Measurements from ENCODE around the gene COL23A1. TPM values are rescaled to one million over a fixed set of nuclear protein-coding genes. Genes with fewer than 3 reads are reported as not detected.

COL23A1 gene
- polyA plus RNA-seq, 3 donors: 0.11 to 0.21 TPM; not detected in 1

GRCh38 chr5:178349075-178349511 is 241.1 kb downstream of the COL23A1 start:
- Mint-ChIP-seq H3K36me3 (no peaks in the 10 kb centered on the region), H3K27ac (no peak overlapping the region), H3K27me3 (ENCODE audit: low read depth in 3 of 3) (no peaks in the 10 kb centered on the region), H3K4me1 (peaks cover 13% of the 10 kb centered on the region), H3K4me3 (no peak overlapping the region), H3K9me3 (peaks cover 0 to 2% (median 0%) of the 10 kb centered on the region in 7 donors)
- Histone ChIP-seq H3K4me3 (replicated peaks in 1 of 3; ENCODE audit: low read depth in 2 of 3, low read length in 3 of 3) (no peak overlapping the region), H3K4me1 (ENCODE audit: control insufficient read depth in 1 of 2, insufficient read depth in 2 of 2, low read length in 2 of 2) (peaks cover 15 to 16% of the 10 kb centered on the region in 2 donors), H3K27ac (ENCODE audit: low read depth in 1 of 2, low read length in 2 of 2) (no peak overlapping the region), H4K20me1 (ENCODE audit: insufficient read depth, low read length) (no peaks in the 10 kb centered on the region), H2AFZ (ENCODE audit: insufficient read depth, low read depth, low read length, poor library complexity, severe bottlenecking) (no peak overlapping the region), H3K36me3 (replicated peaks in 1 of 2; ENCODE audit: control insufficient read depth in 1 of 2, insufficient read depth in 2 of 2, low read length in 2 of 2) (no peaks in the 10 kb centered on the region), H3K9ac (ENCODE audit: insufficient read depth, low read length, poor library complexity, severe bottlenecking) (no peak overlapping the region), H3K27me3 (ENCODE audit: control insufficient read depth in 2 of 2, insufficient read depth in 2 of 2, low read length in 2 of 2) (no peaks in the 10 kb centered on the region), H3K79me2 (ENCODE audit: insufficient read depth, low read length) (no peaks in the 10 kb centered on the region), H3K4me2 (replicated peaks; ENCODE audit: extremely low read depth, low read length, poor library complexity, severe bottlenecking) (no peak overlapping the region), H3K9me3 (replicated peaks in 1 of 2; ENCODE audit: control insufficient read depth in 1 of 2, insufficient read depth in 1 of 2, low read length in 2 of 2) (no peaks in the 10 kb centered on the region)
- DNase-seq: no peak
- TF ChIP-seq CTCF (IDR thresholded peaks at IDR 0.05): no peak
- intact Hi-C loops (cut with micrococcal nuclease): no loop called here
- 81% methylated on average over 5 of the region's 13 CpGs for WGBS (ENCODE audit: insufficient coverage)

- Histone ChIP-seq H3K36me3 (replicated peaks in 1 of 2; ENCODE audit: control insufficient read depth in 1 of 2, insufficient read depth in 2 of 2, low read length in 2 of 2) (no peaks in the 10 kb centered on the region), H3K4me2 (replicated peaks; ENCODE audit: extremely low read depth, low read length, poor library complexity, severe bottlenecking) (no peak overlapping the region), H3K9ac (ENCODE audit: insufficient read depth, low read length, poor library complexity, severe bottlenecking) (no peak overlapping the region), H3K9me3 (replicated peaks in 1 of 2; ENCODE audit: control insufficient read depth in 1 of 2, insufficient read depth in 1 of 2, low read length in 2 of 2) (no peaks in the 10 kb centered on the region), H3K4me3 (replicated peaks in 1 of 3; ENCODE audit: low read depth in 2 of 3, low read length in 3 of 3) (no peak overlapping the region), H3K79me2 (ENCODE audit: insufficient read depth, low read length) (no peaks in the 10 kb centered on the region), H3K27me3 (ENCODE audit: control insufficient read depth in 2 of 2, insufficient read depth in 2 of 2, low read length in 2 of 2) (no peaks in the 10 kb centered on the region), H3K27ac (ENCODE audit: low read depth in 1 of 2, low read length in 2 of 2) (no peak overlapping the region), H3K4me1 (ENCODE audit: control insufficient read depth in 1 of 2, insufficient read depth in 2 of 2, low read length in 2 of 2) (peaks cover 15 to 16% of the 10 kb centered on the region in 2 donors), H2AFZ (ENCODE audit: insufficient read depth, low read depth, low read length, poor library complexity, severe bottlenecking) (no peak overlapping the region), H4K20me1 (ENCODE audit: insufficient read depth, low read length) (no peaks in the 10 kb centered on the region)
- TF ChIP-seq CTCF (IDR thresholded peaks at IDR 0.05): no peak
- H3K27ac Mint-ChIP-seq: no peak overlapping the region
- H3K36me3 Mint-ChIP-seq: no peaks in the 10 kb centered on the region
- DNase-seq: no peak
- H3K4me1 Mint-ChIP-seq: peaks cover 13% of the 10 kb centered on the region
- intact Hi-C loops (cut with micrococcal nuclease): no loop called here
- no peaks in the 10 kb centered on the region for H3K27me3 Mint-ChIP-seq (ENCODE audit: low read depth in 3 of 3)
- H3K4me3 Mint-ChIP-seq: no peak overlapping the region
- peaks cover 0 to 2% (median 0%) of the 10 kb centered on the region in 7 donors for H3K9me3 Mint-ChIP-seq
- 87% methylated on average over 14 of the region's 15 CpGs for WGBS (ENCODE audit: insufficient coverage)
Measured at GRCh38 chr5:178348356-178349074, 241.7 kb downstream of the COL23A1 start.
